H1 (cell line): ENCODE data around the gene CST5. TPM values are rescaled to one million over a fixed set of nuclear protein-coding genes. Genes with fewer than 3 reads are reported as not detected.

ENCODE experiments used
- FOSL1 ChIP-seq: IDR thresholded peaks from 2 replicates; pipeline ENCODE4 v1.6.1; 2011; ENCODE audit warnings: mild to moderate bottlenecking, low read depth, low read length, moderate library complexity; ENCODE audit not compliant: insufficient read depth
- MAFK ChIP-seq: IDR thresholded peaks from 2 replicates; pipeline ENCODE4 v1.6.1; 2012; ENCODE audit warnings: low read depth, mild to moderate bottlenecking, improper control_type of control experiment, low read length
- SIX5 ChIP-seq: IDR thresholded peaks from 2 replicates; pipeline ENCODE4 v1.6.1; 2011; ENCODE audit warnings: mild to moderate bottlenecking, low read depth, low read length
- TAF7 ChIP-seq: optimal IDR thresholded peaks from 2 replicates; pipeline ENCODE3; 2011; ENCODE audit warnings: low read depth, mild to moderate bottlenecking, inconsistent platforms, low read length, moderate library complexity, borderline replicate concordance
- polyA plus RNA-seq, 7 experiments: library from polyadenylated mRNA; depleted of rRNA in 3 of 7; stranded (reverse) in 5 of 7; unstranded in 2 of 7; fragments of >200 nt in 5 of 7; fragments of 200-250 nt in 2 of 7; gene quantifications; 1 replicate in 5 of 7; 2 replicates in 1 of 7; 4 replicates in 1 of 7; pipeline versions ENCODE4 v1.2.1 to v1.2.3, GENCODE V29; 2011 to 2013; ENCODE audit warnings: missing spikeins in 2 of 7, mixed read lengths in 2 of 7
- total RNA-seq: library from RNA; stranded (reverse); fragmentation: NEBNext Ultra II Directional; extraction: Animal tissue kit (Norgen Biotek cat#: 25700); gene quantifications from 2 replicates; pipeline ENCODE4 v1.2.1, GENCODE V29; 2021
- TF ChIP-seq, protein P1 (sequence below): IDR thresholded peaks from 2 replicates; pipeline ENCODE4 v1.6.1; 2012; ENCODE audit warnings: low read length, inconsistent platforms

Gene CST5
- total and polyA plus RNA-seq, 2 of the 8 experiments (the other 6 are each of a cell fraction or from before 2014, with no cell fraction given): not detected

DNA sequence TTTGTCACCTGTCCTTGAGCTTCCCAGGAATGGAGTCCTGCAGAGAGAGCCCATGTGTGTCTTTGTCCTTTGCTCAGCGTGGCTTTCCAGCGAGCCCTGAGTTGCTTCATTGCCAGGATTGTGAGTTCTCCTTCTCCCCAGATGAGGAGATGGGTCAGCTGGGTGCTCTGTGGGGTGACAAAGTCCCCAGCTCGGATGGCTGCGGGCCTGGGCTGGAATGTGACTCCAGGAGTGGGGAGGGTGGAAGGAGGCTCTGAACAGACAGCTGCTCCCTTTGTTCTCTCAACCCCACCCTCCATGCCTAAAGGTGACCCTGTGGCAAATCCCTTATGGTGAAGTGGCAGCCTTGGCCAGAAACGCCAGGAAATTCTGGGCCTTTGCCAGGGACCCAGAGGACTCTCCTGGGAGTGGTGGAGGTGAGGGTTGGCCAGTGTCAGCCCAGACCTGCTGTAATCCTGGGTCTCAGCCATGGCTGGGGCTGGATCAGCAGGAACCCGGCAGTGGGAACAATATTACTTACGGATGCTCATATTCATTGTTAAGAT is 44.4 kb upstream of the CST5 start (continued):
- TF ChIP-seq, protein P1, sequence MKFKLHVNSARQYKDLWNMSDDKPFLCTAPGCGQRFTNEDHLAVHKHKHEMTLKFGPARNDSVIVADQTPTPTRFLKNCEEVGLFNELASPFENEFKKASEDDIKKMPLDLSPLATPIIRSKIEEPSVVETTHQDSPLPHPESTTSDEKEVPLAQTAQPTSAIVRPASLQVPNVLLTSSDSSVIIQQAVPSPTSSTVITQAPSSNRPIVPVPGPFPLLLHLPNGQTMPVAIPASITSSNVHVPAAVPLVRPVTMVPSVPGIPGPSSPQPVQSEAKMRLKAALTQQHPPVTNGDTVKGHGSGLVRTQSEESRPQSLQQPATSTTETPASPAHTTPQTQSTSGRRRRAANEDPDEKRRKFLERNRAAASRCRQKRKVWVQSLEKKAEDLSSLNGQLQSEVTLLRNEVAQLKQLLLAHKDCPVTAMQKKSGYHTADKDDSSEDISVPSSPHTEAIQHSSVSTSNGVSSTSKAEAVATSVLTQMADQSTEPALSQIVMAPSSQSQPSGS: no peak
- TF ChIP-seq MAFK (no peak), TAF7 (no peak), FOSL1 (no peak), SIX5 (no peak)
